GM21825 (cell line): ENCODE data around the gene TYMP.

Experiments used
- ATAC-seq: cut with Tn5 transposase; IDR thresholded peaks from one replicate; pipeline ENCODE4 v1.9.1; 2021; ENCODE audit warnings: mild to moderate bottlenecking, moderate library complexity; ENCODE audit not compliant: unreplicated experiment

Gene TYMP

GRCh38 chr22:50485221-50486131 lies 44.3 kb downstream of the TYMP start:
- ATAC-seq, result no peak

DNA sequence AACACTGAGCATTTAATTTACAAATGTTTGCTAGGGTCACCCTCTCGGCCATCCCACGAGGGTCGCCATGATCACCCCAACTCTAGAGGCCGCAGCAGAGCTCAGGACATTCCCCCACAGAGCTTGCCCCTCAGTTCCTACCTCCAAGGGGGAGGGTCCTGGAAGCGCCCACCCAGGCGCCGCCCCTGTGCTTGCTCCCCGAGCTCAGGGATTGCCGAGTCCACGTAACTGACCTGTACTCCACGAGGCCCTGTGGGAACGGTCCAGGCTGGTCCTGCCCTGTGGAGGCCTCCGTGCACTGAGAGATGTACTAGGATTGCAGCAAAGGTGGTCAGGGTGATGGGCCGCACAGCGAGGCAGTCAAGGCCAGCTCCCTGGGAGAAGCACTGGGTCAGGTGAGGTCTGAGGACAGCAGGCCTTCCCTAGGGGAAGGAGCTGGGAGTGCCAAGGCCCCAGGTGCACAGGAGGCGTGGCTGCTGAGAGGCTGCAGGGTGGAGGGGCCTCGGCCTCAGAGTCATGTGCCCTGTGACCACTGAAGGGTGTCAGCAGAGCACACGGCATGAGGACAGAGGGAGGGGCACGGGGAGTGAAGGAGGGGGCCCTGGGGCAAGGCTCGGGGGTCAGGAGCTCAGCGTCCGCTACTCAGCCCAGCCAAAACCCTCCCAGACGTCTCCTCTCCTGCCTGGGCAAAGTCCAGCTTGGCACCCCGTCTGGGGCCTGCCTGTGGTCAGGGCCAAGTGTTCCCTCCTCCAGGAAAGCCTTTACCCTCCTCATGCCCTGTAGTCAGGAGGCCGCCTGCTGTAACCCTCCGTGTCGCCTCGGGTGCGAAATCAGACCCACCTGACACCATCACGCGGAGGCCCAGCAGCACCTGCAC lies 45.6 kb downstream of the TYMP start:
- no peak for ATAC-seq

DNA sequence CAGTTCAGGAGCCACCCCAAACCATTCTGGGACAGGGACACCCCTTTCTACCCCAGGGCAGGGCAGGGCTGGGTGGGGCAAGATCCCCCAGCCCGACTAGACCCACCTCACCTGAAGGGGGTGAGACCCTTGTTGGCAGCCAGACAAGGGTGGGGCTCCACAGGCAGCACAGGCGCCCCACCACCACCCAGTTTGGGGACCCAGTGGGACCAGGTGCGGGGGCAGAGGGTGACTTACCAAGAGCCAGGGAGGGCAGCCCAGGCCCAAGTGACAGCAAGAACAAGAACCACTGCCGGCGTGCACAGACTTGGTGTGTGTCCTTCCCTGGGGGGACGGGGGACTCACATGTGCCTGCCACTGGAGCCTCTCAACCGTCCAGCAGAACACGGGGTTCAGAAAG lies 46.3 kb downstream of the TYMP start:
- ATAC-seq, result no peak

GRCh38 chr22:50483106-50483505 lies 46.7 kb downstream of the TYMP start:
- no peak for ATAC-seq

- ATAC-seq, result no peak
Observed at GRCh38 chr22:50482107-50483074, 47.4 kb downstream of the TYMP start.

GRCh38 chr22:50481440-50482106 lies 48.2 kb downstream of the TYMP start, which contains the start of gene ADM2:
ADM2 (plus strand) TSS chr22:50481543; CDS start chr22:50481848, 305 bp downstream.
- no peak for ATAC-seq

DNA sequence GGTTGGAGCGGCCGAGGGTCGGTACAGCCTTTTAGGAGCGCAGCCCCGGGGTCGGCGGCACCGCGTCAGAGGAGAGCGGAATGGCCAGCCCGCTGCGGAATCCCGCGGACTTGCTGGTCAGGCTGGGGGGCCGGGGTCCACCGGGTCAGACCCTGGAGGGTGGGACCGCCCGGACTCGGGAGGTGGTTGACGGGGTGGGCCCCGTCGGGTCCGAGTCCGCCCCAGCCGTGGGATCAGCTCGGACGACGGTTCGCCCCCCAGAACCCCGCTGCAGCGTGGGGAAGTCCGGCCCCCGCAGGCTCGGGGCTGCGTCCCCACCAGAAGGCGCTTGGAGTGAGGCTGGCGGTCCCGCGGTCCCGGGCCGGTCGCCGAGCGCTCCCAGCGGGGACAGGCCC lies 48.8 kb downstream of the TYMP start:
- ATAC-seq, result no peak

GRCh38 chr22:50479721-50480120 lies 50.1 kb downstream of the TYMP start:
- ATAC-seq, result no peak

DNA sequence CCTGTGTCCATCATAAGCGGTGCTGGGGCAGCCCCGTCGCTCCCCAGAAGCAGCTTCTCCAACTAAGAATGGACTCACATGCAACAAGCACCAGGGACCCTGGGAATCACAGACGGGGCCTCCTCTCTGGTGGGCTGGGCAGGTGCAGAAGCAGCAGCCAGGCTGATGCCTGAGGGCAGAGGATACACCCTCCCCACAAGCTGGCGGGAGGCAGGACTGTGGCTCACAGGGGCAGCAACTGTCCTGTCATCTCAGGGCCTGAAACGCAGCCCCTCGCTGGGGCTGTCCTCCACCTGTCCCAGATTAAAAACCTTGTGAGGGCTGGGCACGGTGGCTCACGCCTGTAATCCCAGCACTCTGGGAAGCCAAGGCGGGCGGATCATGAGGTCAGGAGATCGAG lies 51.9 kb downstream of the TYMP start:
- ATAC-seq, result no peak

- ATAC-seq, result no peak
Observed at GRCh38 chr22:50476868-50477267, 52.9 kb downstream of the TYMP start.
